SK-N-SH (cell line): Measurements from ENCODE around the gene PDGFB.

ENCODE experiments used
- CTCF ChIP-seq: fragments of 200-600 bp; sonication (generic); IDR thresholded peaks from 2 replicates; pipeline ENCODE4 v1.6.1; 2017; ENCODE audit warnings: antibody characterized with exemption, mild to moderate bottlenecking, moderate library complexity
- MXI1 ChIP-seq: IDR thresholded peaks from 2 replicates; pipeline ENCODE4 v1.6.1; 2012; ENCODE audit warnings: mild to moderate bottlenecking, low read depth, low read length, improper control_type of control experiment
- NRF1 ChIP-seq: IDR thresholded peaks from 2 replicates; pipeline ENCODE4 v1.6.1; 2012; ENCODE audit warnings: low read depth, mild to moderate bottlenecking, low read length

DNA sequence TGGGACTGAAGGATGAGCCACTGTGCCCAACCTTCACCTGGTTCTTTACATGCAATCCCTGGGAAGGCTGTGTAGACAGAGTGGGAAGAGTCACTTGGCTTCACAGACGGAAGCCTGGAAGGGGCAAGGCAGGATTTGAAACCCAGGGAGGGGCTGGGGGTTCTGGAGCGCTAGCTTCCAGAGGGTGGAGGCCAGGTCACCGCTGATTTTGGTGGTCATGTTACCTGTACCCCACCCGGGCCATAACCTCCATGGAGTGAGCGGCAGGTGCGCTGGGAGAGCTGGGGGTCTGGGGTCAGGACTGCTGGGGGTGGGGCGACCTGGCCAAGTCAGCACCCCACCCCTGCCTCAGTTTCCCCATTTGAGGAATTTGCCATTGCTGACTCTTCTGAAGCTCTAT lies 38.3 kb downstream of the PDGFB start:
- no peak for TF ChIP-seq NRF1
- no peak for TF ChIP-seq MXI1
- TF ChIP-seq CTCF: no peak
